ENCODE results near the gene PRKN. TPM values are rescaled to one million over a fixed set of nuclear protein-coding genes. Genes with fewer than 3 reads are reported as not detected.

PRKN gene
- total RNA-seq, 1 donor from 2014 or later = 2.8 TPM

DNA sequence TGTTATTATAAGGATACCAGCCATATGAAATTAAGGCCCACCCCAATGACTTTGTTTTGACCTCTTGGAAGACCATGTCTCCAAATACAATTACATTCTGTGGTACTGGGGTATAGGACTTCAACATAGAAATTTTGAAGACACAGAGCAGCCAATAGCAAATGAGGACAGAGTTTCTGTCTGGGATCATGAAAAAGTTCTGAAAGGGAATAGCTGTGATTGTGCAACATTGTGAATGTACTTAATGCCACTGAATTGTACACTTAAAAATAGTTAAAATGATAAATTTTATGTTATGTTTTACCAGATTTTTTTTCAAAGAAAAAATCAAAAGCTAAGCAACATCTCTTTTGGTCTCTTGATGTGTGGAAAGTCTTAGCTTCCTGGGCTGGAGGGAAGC lies 1426.7 kb downstream of the PRKN start:
- Histone ChIP-seq H3K27ac (no peak overlapping the region), H3K9me3 (ENCODE audit: low read depth) (peaks cover 21% of the 10 kb centered on the region), H3F3A (ENCODE audit: low read depth) (no peaks in the 10 kb centered on the region), H3K27me3 (no peaks in the 10 kb centered on the region), H4K20me1 (ENCODE audit: low read depth) (no peaks in the 10 kb centered on the region), H2AFZ (replicated peaks) (no peak overlapping the region), H3K36me3 (peaks cover 4% of the 10 kb centered on the region), H3K4me3 (no peak overlapping the region), H3K4me2 (no peak overlapping the region), H3K79me2 (ENCODE audit: low read depth) (no peaks in the 10 kb centered on the region), H3K9ac (no peak overlapping the region), H3K4me1 (no peaks in the 10 kb centered on the region)
- H3K4me3 Mint-ChIP-seq = no peak overlapping the region
- no peaks in the 10 kb centered on the region for H3K36me3 Mint-ChIP-seq
- H3K4me1 Mint-ChIP-seq = no peaks in the 10 kb centered on the region
- H3K27ac Mint-ChIP-seq = no peak overlapping the region
- no peak for DNase-seq (ENCODE audit: low spot score)
- H3K27me3 Mint-ChIP-seq (ENCODE audit: insufficient read depth, low read depth) = peaks cover 5% of the 10 kb centered on the region
- H3K9me3 Mint-ChIP-seq = peaks cover 22% of the 10 kb centered on the region
- no peak for TF ChIP-seq EZH2 (IDR thresholded peaks at IDR 0.05)
- no peak for TF ChIP-seq EZH2phosphoT487 (IDR thresholded peaks at IDR 0.05)
- TF ChIP-seq, protein P1, sequence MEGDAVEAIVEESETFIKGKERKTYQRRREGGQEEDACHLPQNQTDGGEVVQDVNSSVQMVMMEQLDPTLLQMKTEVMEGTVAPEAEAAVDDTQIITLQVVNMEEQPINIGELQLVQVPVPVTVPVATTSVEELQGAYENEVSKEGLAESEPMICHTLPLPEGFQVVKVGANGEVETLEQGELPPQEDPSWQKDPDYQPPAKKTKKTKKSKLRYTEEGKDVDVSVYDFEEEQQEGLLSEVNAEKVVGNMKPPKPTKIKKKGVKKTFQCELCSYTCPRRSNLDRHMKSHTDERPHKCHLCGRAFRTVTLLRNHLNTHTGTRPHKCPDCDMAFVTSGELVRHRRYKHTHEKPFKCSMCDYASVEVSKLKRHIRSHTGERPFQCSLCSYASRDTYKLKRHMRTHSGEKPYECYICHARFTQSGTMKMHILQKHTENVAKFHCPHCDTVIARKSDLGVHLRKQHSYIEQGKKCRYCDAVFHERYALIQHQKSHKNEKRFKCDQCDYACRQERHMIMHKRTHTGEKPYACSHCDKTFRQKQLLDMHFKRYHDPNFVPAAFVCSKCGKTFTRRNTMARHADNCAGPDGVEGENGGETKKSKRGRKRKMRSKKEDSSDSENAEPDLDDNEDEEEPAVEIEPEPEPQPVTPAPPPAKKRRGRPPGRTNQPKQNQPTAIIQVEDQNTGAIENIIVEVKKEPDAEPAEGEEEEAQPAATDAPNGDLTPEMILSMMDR (IDR thresholded peaks at IDR 0.05) = no peak

DNA sequence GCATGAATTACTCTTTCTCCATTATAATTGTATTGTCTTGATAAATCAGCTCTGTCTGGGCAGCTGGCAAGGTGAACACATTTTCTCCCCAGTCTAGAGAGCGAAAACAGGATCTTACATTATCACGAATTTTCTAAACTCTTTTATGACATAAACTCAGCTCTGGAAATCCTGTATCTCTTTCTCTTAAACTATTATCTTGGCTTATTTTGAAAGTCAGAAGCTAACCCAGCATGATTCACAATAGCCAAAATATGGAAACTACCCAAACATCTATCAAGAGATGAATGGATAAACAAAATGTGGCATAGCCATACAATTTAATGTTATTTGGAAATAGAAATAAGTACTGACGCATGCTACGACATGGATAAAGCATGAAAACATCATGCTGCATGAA lies 1427.8 kb downstream of the PRKN start:
- Mint-ChIP-seq H3K36me3 (no peaks in the 10 kb centered on the region), H3K9me3 (peaks cover 30% of the 10 kb centered on the region), H3K27ac (no peak overlapping the region)

More for the DNA sequence above, 1427.8 kb downstream of the PRKN start:
- Histone ChIP-seq H2AFZ (replicated peaks) (no peak overlapping the region), H3K27me3 (no peaks in the 10 kb centered on the region), H3K79me2 (ENCODE audit: low read depth) (no peaks in the 10 kb centered on the region), H4K20me1 (ENCODE audit: low read depth) (no peaks in the 10 kb centered on the region), H3K4me2 (no peak overlapping the region), H3K4me3 (no peak overlapping the region), H3K36me3 (peaks cover 12% of the 10 kb centered on the region), H3F3A (ENCODE audit: low read depth) (no peaks in the 10 kb centered on the region), H3K27ac (no peak overlapping the region), H3K4me1 (no peaks in the 10 kb centered on the region), H3K9me3 (ENCODE audit: low read depth) (peaks cover 32% of the 10 kb centered on the region), H3K9ac (no peak overlapping the region)
- DNase-seq (ENCODE audit: low spot score) = no peak
- Mint-ChIP-seq H3K4me3 (no peak overlapping the region), H3K4me1 (no peaks in the 10 kb centered on the region), H3K27me3 (ENCODE audit: insufficient read depth, low read depth) (peaks cover 5% of the 10 kb centered on the region)
- TF ChIP-seq EZH2phosphoT487 (IDR thresholded peaks at IDR 0.05) = no peak
- TF ChIP-seq EZH2 (IDR thresholded peaks at IDR 0.05) = no peak
- TF ChIP-seq, protein P1 (IDR thresholded peaks at IDR 0.05) = no peak

Other genes with a start within 250 kb of the PRKN start
- 0.30 and 0.37 TPM in 2 replicates for gene PACRG, start 208 bp upstream of the PRKN start, total RNA-seq (ENCODE audit: low replicate concordance)

Data from neural progenitor cell (in vitro differentiated cells).